Kidney (tissue), 14 donors: Measurements from ENCODE around the gene PTBP3. TPM values are rescaled to one million over a fixed set of nuclear protein-coding genes. Genes with fewer than 3 reads are reported as not detected.

Source experiments
- DNase-seq, 5 donors: peaks; one replicate each; pipeline ENCODE4 v3.0.0-alpha.2; 2013 to 2020
- FAIRE-seq: peaks from 2 replicates; lab custom pipeline; 2012; peaks lifted over from hg19 to GRCh38; lab: Jason Lieb, UNC
- H3K27ac ChIP-seq, 2 donors: one replicate each; pipeline ENCODE4 v1.7.0; 2013; ENCODE audit warnings: low read depth in 2 of 2, low read length in 2 of 2, inconsistent platforms in 1 of 2
- H3K27me3 ChIP-seq: one replicate; pipeline ENCODE4 v1.7.1; 2013; ENCODE audit warnings: low read length, inconsistent platforms; ENCODE audit not compliant: control insufficient read depth, insufficient read depth
- H3K36me3 ChIP-seq, 3 donors: one replicate each; pipeline versions ENCODE4 v1.7.0 to v1.7.1; 2013; ENCODE audit warnings: low read length in 3 of 3, control low read depth in 1 of 3, inconsistent platforms in 1 of 3; ENCODE audit not compliant: insufficient read depth in 3 of 3, control insufficient read depth in 2 of 3
- H3K4me1 ChIP-seq, 3 donors: one replicate each; pipeline versions ENCODE4 v1.7.0 to v1.7.1; 2013; ENCODE audit warnings: low read length in 3 of 3, inconsistent platforms in 1 of 3, low read depth in 1 of 3; ENCODE audit not compliant: control insufficient read depth in 2 of 3, insufficient read depth in 2 of 3
- H3K4me3 ChIP-seq, 3 donors: one replicate each; pipeline versions ENCODE4 v1.7.0 to v1.8.1; 2013; ENCODE audit warnings: low read length in 3 of 3, control low read depth in 1 of 3, inconsistent platforms in 1 of 3
- H3K9ac ChIP-seq, 3 donors: one replicate each; pipeline versions ENCODE4 v1.7.0 to v1.7.1; 2013; ENCODE audit warnings: low read length in 3 of 3, control low read depth in 1 of 3, inconsistent platforms in 1 of 3
- H3K9me3 ChIP-seq, 3 donors: one replicate each; pipeline versions ENCODE4 v1.7.0 to v1.7.1; 2013; ENCODE audit warnings: low read length in 3 of 3, control low read depth in 1 of 3, inconsistent platforms in 1 of 3; ENCODE audit not compliant: control insufficient read depth in 2 of 3, insufficient read depth in 1 of 3
- intact Hi-C: fragments of 100-400 bp; cut with DNase I; formaldehyde crosslinking; loops from one replicate; pipeline ENCODE4 v1.11.1; 2022
- polyA plus RNA-seq: library from polyadenylated mRNA; stranded (reverse); fragments of 350-450 nt; fragmentation: Illumina TruSeq; extraction: RNeasy Lipid Tissue Mini Kit (QIAGEN cat#74804); gene quantifications from one replicate; pipeline ENCODE4 v1.2.3, GENCODE V29; 2014; ENCODE audit warnings: low read depth, low replicate concordance; ENCODE audit not compliant: insufficient read depth
- total RNA-seq: library from RNA; stranded (reverse); fragmentation: NEBNext Ultra II Directional; extraction: Animal tissue kit (Norgen Biotek cat#: 25700); gene quantifications from one replicate; pipeline ENCODE4 v1.2.1, GENCODE V29; 2021
- TF ChIP-seq, protein P1 (sequence below): IDR thresholded peaks from 3 replicates; pipeline ENCODE4 v1.5.1; 2012; ENCODE audit warnings: mild to moderate bottlenecking, moderate library complexity, borderline replicate concordance; ENCODE audit not compliant: insufficient read depth; ENCODE audit errors: extremely low read depth
- donor health status: control.
- donor health status: control.
- donor health status: control.
- donor health status: control.
- donor health status: control.
- donor health status: DM: yes; HTN: yes; CAD: no.
- donor health status: Normal renal cell carcinoma (clear cell type).

PTBP3 gene
- total and polyA plus RNA-seq, 2 donors from 2014 or later, result 14.0 to 86.6 TPM

DNA sequence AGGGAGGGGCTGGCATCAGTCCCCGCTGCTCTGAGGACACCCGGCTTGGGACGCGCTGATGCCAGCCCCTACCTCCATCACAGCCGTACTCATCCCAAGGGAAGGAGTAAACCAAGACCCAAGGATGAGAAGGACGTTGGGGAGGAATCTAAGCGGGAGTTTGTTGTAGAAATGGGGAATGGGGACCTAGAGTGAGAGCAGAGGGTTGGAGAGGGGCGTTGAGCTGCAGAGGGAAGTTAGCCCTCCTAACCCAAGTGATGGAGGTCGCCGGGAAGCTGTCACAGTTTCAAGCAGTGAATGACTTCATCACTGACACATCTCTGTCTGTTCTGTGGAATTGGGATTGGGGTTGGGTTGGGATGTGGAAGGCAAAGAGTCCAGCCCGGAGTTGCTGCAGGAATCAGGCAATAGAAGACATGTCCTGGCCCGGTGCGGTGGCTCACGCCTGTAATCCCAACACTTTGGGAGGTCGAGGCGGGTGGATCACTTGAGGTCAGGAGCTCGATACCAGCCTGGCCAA lies 157.6 kb downstream of the PTBP3 start:
- H3K4me3 ChIP-seq, result peak overlapping the region in 1 of 3 donors; percentile 61
- peaks cover 4 to 27% (median 4%) of the 10 kb centered on the region in 3 donors for H3K4me1 ChIP-seq
- H3K9me3 ChIP-seq, result no peaks in the 10 kb centered on the region
- H3K27ac ChIP-seq, result peak overlapping the region; percentile 72 to 87
- no peaks in the 10 kb centered on the region for H3K36me3 ChIP-seq
- DNase-seq (no peak), FAIRE-seq (no peak)
- peak overlapping the region in 1 of 3 donors; percentile 80 for H3K9ac ChIP-seq
- TF ChIP-seq, protein P1, sequence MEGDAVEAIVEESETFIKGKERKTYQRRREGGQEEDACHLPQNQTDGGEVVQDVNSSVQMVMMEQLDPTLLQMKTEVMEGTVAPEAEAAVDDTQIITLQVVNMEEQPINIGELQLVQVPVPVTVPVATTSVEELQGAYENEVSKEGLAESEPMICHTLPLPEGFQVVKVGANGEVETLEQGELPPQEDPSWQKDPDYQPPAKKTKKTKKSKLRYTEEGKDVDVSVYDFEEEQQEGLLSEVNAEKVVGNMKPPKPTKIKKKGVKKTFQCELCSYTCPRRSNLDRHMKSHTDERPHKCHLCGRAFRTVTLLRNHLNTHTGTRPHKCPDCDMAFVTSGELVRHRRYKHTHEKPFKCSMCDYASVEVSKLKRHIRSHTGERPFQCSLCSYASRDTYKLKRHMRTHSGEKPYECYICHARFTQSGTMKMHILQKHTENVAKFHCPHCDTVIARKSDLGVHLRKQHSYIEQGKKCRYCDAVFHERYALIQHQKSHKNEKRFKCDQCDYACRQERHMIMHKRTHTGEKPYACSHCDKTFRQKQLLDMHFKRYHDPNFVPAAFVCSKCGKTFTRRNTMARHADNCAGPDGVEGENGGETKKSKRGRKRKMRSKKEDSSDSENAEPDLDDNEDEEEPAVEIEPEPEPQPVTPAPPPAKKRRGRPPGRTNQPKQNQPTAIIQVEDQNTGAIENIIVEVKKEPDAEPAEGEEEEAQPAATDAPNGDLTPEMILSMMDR, result no peak
- no peaks in the 10 kb centered on the region for H3K27me3 ChIP-seq
- intact Hi-C loops, result no loop called here

DNA sequence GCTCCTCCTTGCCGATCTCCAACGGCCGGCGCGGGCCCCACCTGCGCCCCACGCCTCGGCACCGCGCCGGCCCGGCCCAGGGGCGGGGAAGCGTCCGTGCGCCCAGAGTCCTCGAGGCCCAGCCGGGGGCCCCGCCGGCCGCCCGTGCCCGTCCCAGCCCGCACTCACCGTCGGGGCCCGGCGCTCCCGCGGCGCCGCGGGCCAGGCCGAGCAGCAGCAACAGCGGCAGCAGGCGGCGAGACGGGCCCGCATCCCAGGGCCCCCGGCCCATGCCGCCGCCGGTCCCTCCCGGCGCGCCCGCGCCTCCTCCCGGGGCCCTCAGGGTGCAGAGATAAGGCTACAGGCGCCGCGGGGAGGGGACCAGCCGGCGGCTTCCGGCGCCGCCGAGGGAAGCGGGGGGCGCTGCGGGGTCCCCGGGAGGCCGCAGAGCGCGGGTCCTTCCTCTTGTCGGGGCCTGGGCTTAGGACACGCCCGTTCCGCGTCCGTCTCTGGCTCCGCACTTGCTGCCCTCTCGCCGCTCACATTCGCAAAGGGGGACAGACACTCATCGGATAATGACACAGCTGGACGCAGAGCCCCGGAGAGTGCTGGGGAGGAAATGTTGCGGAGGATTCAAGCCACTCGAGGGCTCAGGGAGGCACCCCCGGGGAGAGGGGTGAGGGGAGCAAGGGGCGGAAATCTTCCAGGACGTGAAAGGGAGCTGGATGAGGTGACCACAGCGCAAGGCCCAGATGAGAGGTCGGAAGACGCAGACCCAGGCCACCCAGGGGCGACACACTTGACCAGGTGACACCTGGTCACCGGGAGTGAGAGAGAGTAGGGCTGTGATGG lies 158.2 kb downstream of the PTBP3 start, which contains the start of gene SUSD1:
Gene SUSD1, minus strand, starts transcription at position 333 of the 831 bp plus-strand sequence. Its CDS starts 62 bp downstream, at position 271.
- FAIRE-seq (no peak), DNase-seq (peak; percentile 62 to 84 (median 76))
- Histone ChIP-seq H3K27me3 (no peaks in the 10 kb centered on the region), H3K4me1 (peaks cover 0 to 26% (median 4%) of the 10 kb centered on the region in 3 donors), H3K27ac (peak within 1 kb of the TSS; percentile 72 to 87), H3K36me3 (no peaks in the 10 kb centered on the region), H3K9me3 (no peaks in the 10 kb centered on the region), H3K4me3 (peak within 1 kb of the TSS; percentile 60 to 70 (median 61)), H3K9ac (peak within 1 kb of the TSS; percentile 36 to 80 (median 54))
- intact Hi-C loops, result no loop called here
- TF ChIP-seq, protein P1, result no peak

DNA sequence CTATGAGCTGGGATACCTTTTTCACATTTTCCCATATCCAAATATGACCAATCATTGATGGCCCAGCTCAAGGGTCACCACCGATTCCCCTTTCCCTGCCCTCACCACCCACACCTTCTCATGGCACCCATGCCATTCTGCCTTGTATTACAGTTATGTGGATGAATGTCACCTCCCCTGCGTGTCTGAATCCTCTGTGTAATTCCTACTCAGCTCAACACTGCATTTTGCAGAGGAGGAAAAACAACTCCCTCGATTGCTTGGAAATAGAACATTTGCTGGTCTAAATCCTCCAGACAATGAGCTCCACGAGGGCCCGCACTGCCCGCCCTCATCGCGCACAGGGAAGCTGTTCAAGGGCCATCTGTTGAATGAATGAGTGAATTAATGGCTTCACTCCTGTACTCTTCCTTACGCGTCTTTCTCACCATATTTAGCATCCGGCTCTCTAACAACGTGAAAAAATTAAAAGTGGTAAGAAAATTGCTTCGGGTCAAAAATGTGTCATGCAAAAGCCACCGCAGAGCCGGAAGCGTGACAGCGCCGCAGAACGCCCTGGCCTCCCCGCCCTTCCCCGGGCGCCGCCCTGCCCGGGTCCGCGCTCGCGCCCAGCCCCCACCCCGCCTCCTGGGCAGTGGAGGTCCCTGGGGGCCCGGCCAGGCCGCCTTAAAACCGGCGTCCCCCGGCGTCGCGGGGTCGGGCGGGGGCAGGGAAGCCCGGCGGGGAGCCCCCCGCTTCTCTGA lies 159.0 kb downstream of the PTBP3 start:
- DNase-seq (peak; percentile 50 to 93 (median 74)), FAIRE-seq (no peak)
- intact Hi-C loops, result no loop called here
- H3K9ac ChIP-seq, result peak overlapping the region; percentile 1 to 54 (median 42)
- H3K4me1 ChIP-seq, result peaks cover 0 to 30% (median 4%) of the 10 kb centered on the region in 3 donors
- no peaks in the 10 kb centered on the region for H3K27me3 ChIP-seq
- H3K27ac ChIP-seq, result peak overlapping the region; percentile 56 to 80
- H3K4me3 ChIP-seq, result peak overlapping the region; percentile 57 to 70 (median 60)
- no peaks in the 10 kb centered on the region for H3K36me3 ChIP-seq
- no peaks in the 10 kb centered on the region for H3K9me3 ChIP-seq
- TF ChIP-seq, protein P1, result no peak
